ENCODE data around the gene DIAPH3. TPM values are rescaled to one million over a fixed set of nuclear protein-coding genes. Genes with fewer than 3 reads are reported as not detected.
A peak's percentile ranks its signal among the peaks of the same experiment; 100 is the strongest.

Gene DIAPH3
- total RNA-seq, 1 experiment from 2014 or later: 15.4 TPM

GRCh38 chr13:60169239-60170031 lies 5.7 kb upstream of the DIAPH3 start:
- no peak overlapping the region for H3K4me3 ChIP-seq (ENCODE audit: insufficient read depth, low read depth, low read length)
- no peak for DNase-seq
- no peaks in the 10 kb centered on the region for H3K36me3 ChIP-seq (replicated peaks; ENCODE audit: control insufficient read depth, insufficient read depth, low read length)
- no peaks in the 10 kb centered on the region for H3K27me3 ChIP-seq (ENCODE audit: control insufficient read depth, insufficient read depth, low read length)

GRCh38 chr13:60167121-60167520 lies 3.4 kb upstream of the DIAPH3 start:
- Histone ChIP-seq H3K4me3 (ENCODE audit: insufficient read depth, low read depth, low read length) (no peak overlapping the region), H3K36me3 (replicated peaks; ENCODE audit: control insufficient read depth, insufficient read depth, low read length) (no peaks in the 10 kb centered on the region), H3K27me3 (ENCODE audit: control insufficient read depth, insufficient read depth, low read length) (no peaks in the 10 kb centered on the region)
- DNase-seq: no peak

- DNase-seq: no peak
- no peaks in the 10 kb centered on the region for H3K27me3 ChIP-seq (ENCODE audit: control insufficient read depth, insufficient read depth, low read length)
- peaks cover 3% of the 10 kb centered on the region for H3K36me3 ChIP-seq (replicated peaks; ENCODE audit: control insufficient read depth, insufficient read depth, low read length)
- no peak overlapping the region for H3K4me3 ChIP-seq (ENCODE audit: insufficient read depth, low read depth, low read length)
Measured at GRCh38 chr13:60165391-60166099, 1.8 kb upstream of the DIAPH3 start.

- DNase-seq: peak; percentile 16
- Histone ChIP-seq H3K36me3 (replicated peaks; ENCODE audit: control insufficient read depth, insufficient read depth, low read length) (peaks cover 3% of the 10 kb centered on the region), H3K4me3 (ENCODE audit: insufficient read depth, low read depth, low read length) (peak overlapping the region; percentile 85), H3K27me3 (ENCODE audit: control insufficient read depth, insufficient read depth, low read length) (no peaks in the 10 kb centered on the region)
Measured at GRCh38 chr13:60164234-60164889, 634 bp upstream of the DIAPH3 start.

- no peak for DNase-seq
- Histone ChIP-seq H3K36me3 (replicated peaks; ENCODE audit: control insufficient read depth, insufficient read depth, low read length) (peaks cover 3% of the 10 kb centered on the region), H3K4me3 (ENCODE audit: insufficient read depth, low read depth, low read length) (no peak overlapping the region), H3K27me3 (ENCODE audit: control insufficient read depth, insufficient read depth, low read length) (no peaks in the 10 kb centered on the region)
Measured at GRCh38 chr13:60162096-60162495, 1.6 kb downstream of the DIAPH3 start.

GRCh38 chr13:60158321-60158801 lies 5.4 kb downstream of the DIAPH3 start:
- H3K4me3 ChIP-seq (ENCODE audit: insufficient read depth, low read depth, low read length): no peak overlapping the region
- peak; percentile 22 for DNase-seq
- no peaks in the 10 kb centered on the region for H3K27me3 ChIP-seq (ENCODE audit: control insufficient read depth, insufficient read depth, low read length)
- H3K36me3 ChIP-seq (replicated peaks; ENCODE audit: control insufficient read depth, insufficient read depth, low read length): peaks cover 3% of the 10 kb centered on the region

- Histone ChIP-seq H3K36me3 (replicated peaks; ENCODE audit: control insufficient read depth, insufficient read depth, low read length) (no peaks in the 10 kb centered on the region; the same call in 1 of the 2 replicates), H3K27me3 (ENCODE audit: control insufficient read depth, insufficient read depth, low read length) (no peaks in the 10 kb centered on the region), H3K4me3 (ENCODE audit: insufficient read depth, low read depth, low read length) (no peak overlapping the region)
- DNase-seq: no peak
Measured at GRCh38 chr13:60155978-60156377, 7.8 kb downstream of the DIAPH3 start.

GRCh38 chr13:60152904-60153303 lies 10.8 kb downstream of the DIAPH3 start:
- Histone ChIP-seq H3K27me3 (ENCODE audit: control insufficient read depth, insufficient read depth, low read length) (no peaks in the 10 kb centered on the region), H3K4me3 (ENCODE audit: insufficient read depth, low read depth, low read length) (no peak overlapping the region), H3K36me3 (replicated peaks; ENCODE audit: control insufficient read depth, insufficient read depth, low read length) (no peaks in the 10 kb centered on the region)
- DNase-seq: no peak

- H3K36me3 ChIP-seq (replicated peaks; ENCODE audit: control insufficient read depth, insufficient read depth, low read length): no peaks in the 10 kb centered on the region
Measured at GRCh38 chr13:60152114-60152513, 11.6 kb downstream of the DIAPH3 start.

GRCh38 chr13:60150538-60150937 lies 13.2 kb downstream of the DIAPH3 start:
- no peak for DNase-seq
- Histone ChIP-seq H3K36me3 (replicated peaks; ENCODE audit: control insufficient read depth, insufficient read depth, low read length) (no peaks in the 10 kb centered on the region), H3K27me3 (ENCODE audit: control insufficient read depth, insufficient read depth, low read length) (no peaks in the 10 kb centered on the region), H3K4me3 (ENCODE audit: insufficient read depth, low read depth, low read length) (no peak overlapping the region)

More at GRCh38 chr13:60152114-60152513, 11.6 kb downstream of the DIAPH3 start:
- Histone ChIP-seq H3K27me3 (ENCODE audit: control insufficient read depth, insufficient read depth, low read length) (no peaks in the 10 kb centered on the region), H3K4me3 (ENCODE audit: insufficient read depth, low read depth, low read length) (no peak overlapping the region)
- no peak for DNase-seq

GRCh38 chr13:60148918-60149317 lies 14.8 kb downstream of the DIAPH3 start:
- no peaks in the 10 kb centered on the region for H3K27me3 ChIP-seq (ENCODE audit: control insufficient read depth, insufficient read depth, low read length)
- DNase-seq: no peak
- no peak overlapping the region for H3K4me3 ChIP-seq (ENCODE audit: insufficient read depth, low read depth, low read length)
- no peaks in the 10 kb centered on the region for H3K36me3 ChIP-seq (replicated peaks; ENCODE audit: control insufficient read depth, insufficient read depth, low read length)

- no peaks in the 10 kb centered on the region for H3K36me3 ChIP-seq (replicated peaks; ENCODE audit: control insufficient read depth, insufficient read depth, low read length)
- no peak overlapping the region for H3K4me3 ChIP-seq (ENCODE audit: insufficient read depth, low read depth, low read length)
- H3K27me3 ChIP-seq (ENCODE audit: control insufficient read depth, insufficient read depth, low read length): no peaks in the 10 kb centered on the region
- DNase-seq: no peak
Measured at GRCh38 chr13:60147361-60147760, 16.4 kb downstream of the DIAPH3 start.

GRCh38 chr13:60146471-60146870 lies 17.3 kb downstream of the DIAPH3 start:
- Histone ChIP-seq H3K36me3 (replicated peaks; ENCODE audit: control insufficient read depth, insufficient read depth, low read length) (no peaks in the 10 kb centered on the region), H3K4me3 (ENCODE audit: insufficient read depth, low read depth, low read length) (no peak overlapping the region), H3K27me3 (ENCODE audit: control insufficient read depth, insufficient read depth, low read length) (no peaks in the 10 kb centered on the region)
- DNase-seq: no peak

- DNase-seq: no peak
- Histone ChIP-seq H3K36me3 (replicated peaks; ENCODE audit: control insufficient read depth, insufficient read depth, low read length) (no peaks in the 10 kb centered on the region), H3K4me3 (ENCODE audit: insufficient read depth, low read depth, low read length) (no peak overlapping the region), H3K27me3 (ENCODE audit: control insufficient read depth, insufficient read depth, low read length) (no peaks in the 10 kb centered on the region)
Measured at GRCh38 chr13:60143775-60144174, 20.0 kb downstream of the DIAPH3 start.

- Histone ChIP-seq H3K4me3 (ENCODE audit: insufficient read depth, low read depth, low read length) (no peak overlapping the region), H3K36me3 (replicated peaks; ENCODE audit: control insufficient read depth, insufficient read depth, low read length) (no peaks in the 10 kb centered on the region), H3K27me3 (ENCODE audit: control insufficient read depth, insufficient read depth, low read length) (no peaks in the 10 kb centered on the region)
- DNase-seq: no peak
Measured at GRCh38 chr13:60139272-60139671, 24.5 kb downstream of the DIAPH3 start.

Measured in H7 (cell line).